Duodenal mucosa (tissue), 2 donors: ENCODE data around the gene FOSL2.

ENCODE experiments used
- H3K27ac ChIP-seq: one replicate; pipeline ENCODE4 v1.7.0; 2013; ENCODE audit warnings: low read depth, low read length
- H3K27me3 ChIP-seq, 2 donors: one replicate each; pipeline ENCODE4 v1.7.0; 2013; ENCODE audit warnings: low read length in 2 of 2, control low read depth in 1 of 2; ENCODE audit not compliant: insufficient read depth in 2 of 2, control insufficient read depth in 1 of 2
- H3K36me3 ChIP-seq, 2 donors: one replicate each; pipeline ENCODE4 v1.7.0; 2013; ENCODE audit warnings: low read length in 2 of 2, control low read depth in 1 of 2; ENCODE audit not compliant: insufficient read depth in 2 of 2, control insufficient read depth in 1 of 2
- H3K4me1 ChIP-seq, 2 donors: one replicate each; pipeline ENCODE4 v1.7.0; 2013; ENCODE audit warnings: low read length in 2 of 2, control low read depth in 1 of 2; ENCODE audit not compliant: insufficient read depth in 2 of 2, control insufficient read depth in 1 of 2
- H3K4me3 ChIP-seq, 2 donors: one replicate each; pipeline ENCODE4 v1.7.0; 2013; ENCODE audit warnings: low read length in 2 of 2, low read depth in 1 of 2
- H3K9ac ChIP-seq, 2 donors: one replicate each; pipeline ENCODE4 v1.7.0; 2013; ENCODE audit warnings: low read length in 2 of 2, low read depth in 1 of 2
- H3K9me3 ChIP-seq, 2 donors: one replicate each; pipeline ENCODE4 v1.7.0; 2013; ENCODE audit warnings: low read length in 2 of 2, control low read depth in 1 of 2; ENCODE audit not compliant: control insufficient read depth in 1 of 2

FOSL2 gene

DNA sequence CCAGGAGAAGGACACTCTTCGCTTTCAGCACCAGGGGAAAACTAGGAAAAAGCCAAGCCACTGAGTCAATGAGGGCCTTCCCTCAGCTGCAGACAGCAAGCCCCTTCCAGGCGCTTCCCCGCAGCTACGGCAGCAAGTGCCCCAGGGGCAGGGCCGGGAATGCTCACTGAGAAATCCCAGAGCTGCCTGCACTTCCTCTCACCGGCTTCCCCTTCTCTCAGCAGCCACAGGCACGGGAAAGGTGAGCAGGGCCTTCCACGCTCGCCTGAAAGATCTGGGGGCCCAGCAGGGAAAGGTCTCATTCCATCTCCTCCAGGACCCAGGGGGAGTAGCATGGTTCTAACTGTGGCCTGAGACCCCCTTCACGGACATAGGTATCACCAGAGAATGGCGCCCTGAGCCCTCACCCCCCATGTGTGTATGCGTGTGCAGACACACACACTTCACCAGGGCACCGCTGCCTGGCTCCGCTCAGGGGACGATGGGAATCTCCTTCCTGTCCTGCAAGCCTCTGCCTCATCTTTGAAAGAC is 29.6 kb upstream of the FOSL2 start:
- Histone ChIP-seq H3K9ac (no peak overlapping the region), H3K4me1 (peaks cover 53 to 62% of the 10 kb centered on the region in 2 donors), H3K27ac (no peak overlapping the region), H3K9me3 (no peaks in the 10 kb centered on the region), H3K4me3 (no peak overlapping the region), H3K36me3 (no peaks in the 10 kb centered on the region), H3K27me3 (no peaks in the 10 kb centered on the region)

DNA sequence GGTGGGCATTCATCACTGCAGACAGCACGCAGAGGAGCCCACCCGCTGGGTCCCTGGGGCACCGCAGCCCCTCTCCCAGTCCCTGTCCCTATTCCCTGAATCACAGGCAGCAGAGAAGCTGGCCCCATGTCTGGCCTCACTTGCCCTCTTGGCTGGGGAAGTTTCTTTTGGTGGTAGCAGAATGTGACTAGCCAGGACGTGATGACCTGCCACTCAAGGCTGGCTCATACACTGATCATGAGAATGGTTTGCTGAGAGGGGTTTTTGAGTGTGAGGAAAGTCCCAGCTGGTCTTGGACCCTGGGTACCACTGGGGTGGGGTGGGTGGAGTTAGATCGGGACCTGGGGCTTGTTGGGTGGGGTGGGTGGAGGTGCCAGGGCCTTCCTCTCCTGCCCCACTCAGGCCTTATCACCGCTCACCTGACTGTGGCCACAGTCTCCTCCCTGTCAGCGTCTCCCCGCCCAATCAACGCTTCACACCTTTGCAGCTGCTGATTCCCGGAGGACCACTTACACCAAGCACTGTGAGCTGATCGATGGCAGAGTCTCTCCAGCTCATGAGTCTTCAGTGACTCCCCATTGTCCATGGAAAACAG is 28.9 kb upstream of the FOSL2 start:
- Histone ChIP-seq H3K9me3 (no peaks in the 10 kb centered on the region), H3K4me1 (peaks cover 55 to 63% of the 10 kb centered on the region in 2 donors), H3K36me3 (no peaks in the 10 kb centered on the region), H3K27ac (no peak overlapping the region), H3K27me3 (no peaks in the 10 kb centered on the region), H3K9ac (no peak overlapping the region), H3K4me3 (no peak overlapping the region)

DNA sequence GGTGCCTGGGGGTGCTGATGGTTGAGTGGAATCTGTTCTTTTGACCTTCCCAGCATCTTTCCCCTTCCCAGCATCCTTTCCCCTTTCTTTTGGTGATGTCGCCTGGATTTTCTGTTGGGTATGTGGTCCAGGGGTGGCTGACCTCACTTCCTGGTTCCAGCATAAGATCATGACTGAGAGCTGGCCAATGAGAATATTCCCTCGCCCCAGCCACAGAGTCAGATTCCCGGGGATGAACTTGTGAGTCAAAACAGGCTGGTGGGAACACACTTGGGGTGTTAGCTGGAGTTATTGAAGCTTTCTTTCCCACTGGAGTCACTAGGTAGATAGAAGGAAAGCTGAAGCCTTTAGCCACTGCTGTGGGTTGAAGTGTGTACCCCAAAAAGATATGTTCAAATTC is 28.0 kb upstream of the FOSL2 start:
- no peak overlapping the region for H3K9ac ChIP-seq
- no peaks in the 10 kb centered on the region for H3K9me3 ChIP-seq
- H3K4me1 ChIP-seq, result peaks cover 55 to 62% of the 10 kb centered on the region in 2 donors
- no peak overlapping the region for H3K4me3 ChIP-seq
- no peaks in the 10 kb centered on the region for H3K27me3 ChIP-seq
- H3K27ac ChIP-seq, result no peak overlapping the region
- no peaks in the 10 kb centered on the region for H3K36me3 ChIP-seq

DNA sequence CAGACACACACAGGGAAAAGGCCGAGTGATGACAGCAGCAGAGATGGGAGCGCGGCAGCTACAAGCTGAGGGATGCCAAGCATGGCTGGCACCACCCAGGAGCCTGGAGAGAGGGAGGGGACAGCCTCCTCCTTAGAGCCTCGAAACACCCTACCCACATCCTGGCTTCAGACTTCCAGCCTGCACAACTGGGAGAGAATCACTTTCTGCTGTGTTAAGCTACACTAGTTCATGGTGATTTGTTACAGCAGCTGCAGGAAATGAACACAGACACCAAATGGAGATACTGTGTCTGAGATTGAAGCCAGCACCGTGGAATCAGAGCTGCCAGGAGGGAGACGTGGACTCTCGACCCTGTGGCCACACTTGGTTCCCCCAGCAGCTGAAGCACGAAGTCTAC is 27.5 kb upstream of the FOSL2 start:
- no peak overlapping the region for H3K4me3 ChIP-seq
- H3K9me3 ChIP-seq, result no peaks in the 10 kb centered on the region
- H3K27me3 ChIP-seq, result no peaks in the 10 kb centered on the region
- H3K9ac ChIP-seq, result peak overlapping the region; percentile 16 to 24
- no peak overlapping the region for H3K27ac ChIP-seq
- no peaks in the 10 kb centered on the region for H3K36me3 ChIP-seq
- peaks cover 54 to 56% of the 10 kb centered on the region in 2 donors for H3K4me1 ChIP-seq

DNA sequence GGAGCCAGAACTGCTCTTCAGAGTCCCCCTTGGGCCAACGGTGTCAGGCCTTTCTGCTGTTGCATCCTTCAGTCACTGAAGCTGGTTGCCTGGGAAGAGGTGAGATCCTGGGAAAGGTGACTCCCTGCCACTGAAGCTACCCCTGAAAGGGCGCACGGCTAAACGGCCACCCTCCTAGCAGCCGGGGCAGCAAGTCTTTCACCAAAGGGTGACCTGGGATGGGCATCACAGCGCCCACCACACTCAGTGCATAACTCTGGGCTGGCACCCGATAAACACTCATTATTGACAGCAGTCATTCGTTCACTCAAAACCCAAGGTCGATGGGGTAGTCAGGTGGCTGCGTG is 26.5 kb upstream of the FOSL2 start:
- Histone ChIP-seq H3K27me3 (no peaks in the 10 kb centered on the region), H3K36me3 (no peaks in the 10 kb centered on the region), H3K4me1 (peaks cover 50 to 60% of the 10 kb centered on the region in 2 donors), H3K4me3 (peak overlapping the region; percentile 36 to 48), H3K9me3 (no peaks in the 10 kb centered on the region), H3K27ac (peak overlapping the region; percentile 70), H3K9ac (peak overlapping the region; percentile 54 to 70)

DNA sequence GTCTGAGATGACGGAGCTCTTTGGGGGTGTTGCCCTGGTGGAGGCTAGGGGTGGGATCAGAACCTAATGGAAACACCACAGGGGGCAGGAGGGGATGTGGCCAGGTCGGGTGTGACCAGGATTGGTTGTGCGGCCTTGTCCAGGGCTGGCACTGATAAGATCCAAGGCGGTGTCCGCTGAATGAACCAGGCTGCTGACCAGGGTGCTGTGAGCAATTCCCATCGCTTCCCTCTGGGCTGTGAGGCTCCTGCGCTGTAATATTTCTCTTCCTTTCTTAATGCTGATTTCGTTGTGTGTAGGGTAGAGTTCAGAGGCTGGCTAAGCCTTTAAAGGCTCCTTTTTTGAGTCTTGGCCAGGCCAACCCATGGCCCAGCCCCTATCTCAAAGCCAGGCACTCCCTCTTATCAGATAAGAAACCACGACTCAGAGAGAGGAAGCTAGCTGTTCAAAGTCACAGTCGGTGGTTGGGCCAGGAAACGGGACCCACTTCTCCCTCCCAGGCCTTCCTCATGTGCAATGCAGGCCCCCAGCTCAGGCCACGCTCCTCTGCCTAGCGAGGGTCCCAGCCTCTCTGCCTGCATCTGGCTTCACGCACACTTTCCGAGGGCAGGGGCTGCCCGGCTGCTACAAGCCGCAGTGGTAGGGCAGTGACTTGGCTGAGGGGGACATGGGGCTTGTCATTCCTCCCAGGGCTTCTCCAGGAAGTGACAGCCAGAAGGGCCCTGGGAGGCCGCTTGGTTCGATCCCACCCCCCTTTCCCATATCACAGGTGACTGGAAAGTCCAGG is 26.0 kb upstream of the FOSL2 start:
- H3K36me3 ChIP-seq, result no peaks in the 10 kb centered on the region
- H3K9me3 ChIP-seq, result no peaks in the 10 kb centered on the region
- H3K27me3 ChIP-seq, result no peaks in the 10 kb centered on the region
- H3K4me1 ChIP-seq, result peaks cover 52 to 60% of the 10 kb centered on the region in 2 donors
- H3K27ac ChIP-seq, result peak overlapping the region; percentile 80
- peak overlapping the region; percentile 63 to 70 for H3K9ac ChIP-seq
- H3K4me3 ChIP-seq, result peak overlapping the region; percentile 36 to 48

DNA sequence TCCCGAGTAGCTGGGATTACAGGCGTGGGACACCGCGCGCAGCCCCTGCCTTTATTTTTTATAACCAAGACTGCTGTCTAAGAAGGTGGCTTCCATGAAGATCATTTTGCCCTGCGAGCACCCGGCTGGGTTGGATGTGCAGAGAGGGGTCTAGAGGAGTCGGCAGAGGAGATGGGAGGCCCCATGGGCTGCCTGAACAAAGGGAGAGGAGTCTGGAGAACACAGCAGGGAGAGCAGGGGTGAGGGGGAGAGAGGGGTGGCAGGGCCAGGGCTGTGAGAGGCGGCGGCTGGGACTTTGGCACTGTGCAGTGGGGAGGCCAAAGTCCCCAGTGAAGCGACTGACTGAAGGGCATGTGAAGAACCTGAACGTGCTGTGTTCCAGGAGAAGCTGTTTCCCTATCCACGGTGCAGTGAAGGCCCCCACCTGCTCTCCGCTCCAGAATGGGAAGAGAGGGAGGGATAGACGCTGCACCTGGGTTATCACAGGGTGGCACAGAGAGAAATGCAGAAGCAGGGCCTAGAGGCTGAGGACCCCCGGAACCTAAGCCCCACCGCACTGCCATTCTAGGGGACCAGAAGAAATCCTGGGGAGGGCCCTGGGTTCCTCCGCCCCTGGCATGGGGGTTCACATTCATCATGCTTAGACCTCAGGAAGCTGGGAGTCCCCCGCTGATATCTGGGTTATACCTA is 24.8 kb upstream of the FOSL2 start:
- Histone ChIP-seq H3K27ac (no peak overlapping the region), H3K36me3 (no peaks in the 10 kb centered on the region), H3K27me3 (no peaks in the 10 kb centered on the region), H3K9ac (no peak overlapping the region), H3K4me3 (no peak overlapping the region), H3K9me3 (no peaks in the 10 kb centered on the region), H3K4me1 (peaks cover 52 to 60% of the 10 kb centered on the region in 2 donors)

DNA sequence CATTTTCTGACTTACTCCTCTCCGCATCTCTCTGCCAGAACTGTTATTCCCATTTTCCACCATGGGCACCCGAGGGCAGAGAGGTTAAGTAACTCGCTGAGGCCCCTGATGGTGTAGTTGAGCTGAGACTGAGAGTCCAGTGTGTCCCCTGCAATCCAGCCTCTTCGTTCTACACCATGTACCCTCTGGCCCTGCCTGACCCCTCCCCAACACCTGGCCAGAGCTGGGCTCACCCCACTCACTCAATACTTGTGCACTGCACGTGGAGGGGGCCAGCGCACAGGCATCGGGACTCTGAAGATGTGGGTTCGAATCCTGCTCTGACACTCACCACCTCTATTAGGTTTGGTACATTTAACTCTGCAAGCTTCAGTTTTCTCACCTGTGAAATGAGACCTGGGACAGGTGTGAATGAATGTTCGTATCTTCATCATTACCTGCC is 24.3 kb upstream of the FOSL2 start:
- Histone ChIP-seq H3K27ac (no peak overlapping the region), H3K4me3 (no peak overlapping the region), H3K9ac (no peak overlapping the region), H3K4me1 (peaks cover 52 to 60% of the 10 kb centered on the region in 2 donors), H3K27me3 (no peaks in the 10 kb centered on the region), H3K9me3 (no peaks in the 10 kb centered on the region), H3K36me3 (no peaks in the 10 kb centered on the region)

DNA sequence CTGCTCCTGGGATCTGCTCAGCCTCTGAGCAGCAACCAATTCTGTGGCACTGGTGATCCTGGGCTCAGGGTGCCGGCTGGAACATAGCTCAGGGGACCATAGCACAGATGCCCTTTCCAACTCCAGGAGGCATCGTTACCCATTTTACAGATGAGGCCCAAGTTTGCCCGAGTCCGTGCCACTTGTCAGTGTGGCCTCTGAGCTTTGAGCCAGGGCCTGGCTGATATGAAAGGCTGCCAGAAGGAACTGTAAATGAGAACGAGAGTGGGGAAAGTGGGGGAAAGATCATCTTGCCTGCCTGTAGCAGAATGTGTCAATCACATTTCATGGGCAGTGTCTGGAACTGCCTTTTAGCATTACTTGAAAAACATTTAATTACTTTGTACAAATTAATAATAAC is 23.3 kb upstream of the FOSL2 start:
- Histone ChIP-seq H3K9ac (peak overlapping the region in 1 of 2 donors; percentile 38), H3K9me3 (no peaks in the 10 kb centered on the region), H3K4me1 (peaks cover 56 to 60% of the 10 kb centered on the region in 2 donors), H3K27ac (peak overlapping the region; percentile 46), H3K4me3 (no peak overlapping the region), H3K27me3 (no peaks in the 10 kb centered on the region), H3K36me3 (no peaks in the 10 kb centered on the region)

DNA sequence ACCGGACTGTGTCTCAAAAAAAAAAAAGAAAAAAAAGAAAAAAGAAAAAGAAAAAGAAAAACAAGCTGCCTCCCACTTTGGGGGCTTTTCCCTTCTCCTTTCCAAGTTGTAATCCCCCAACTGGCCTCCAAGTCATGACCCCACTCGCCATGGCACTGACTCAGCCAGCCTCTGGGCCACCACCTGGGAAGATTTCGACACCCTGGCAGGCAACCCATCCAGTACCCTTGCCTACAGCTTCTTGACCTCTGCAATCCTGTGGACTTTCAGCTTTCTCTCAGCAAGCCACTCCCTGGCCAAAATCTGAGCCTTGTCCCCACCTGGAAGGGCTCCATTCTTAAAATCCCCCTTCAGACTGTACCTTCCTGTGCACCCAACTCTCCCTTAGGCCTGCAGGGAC is 22.3 kb upstream of the FOSL2 start:
- Histone ChIP-seq H3K4me3 (peak overlapping the region in 1 of 2 donors; percentile 30), H3K36me3 (no peaks in the 10 kb centered on the region), H3K9me3 (no peaks in the 10 kb centered on the region), H3K27ac (peak overlapping the region; percentile 64), H3K9ac (peak overlapping the region in 1 of 2 donors; percentile 12), H3K27me3 (no peaks in the 10 kb centered on the region), H3K4me1 (peaks cover 53 to 57% of the 10 kb centered on the region in 2 donors)
